NB4 (cell line): ENCODE measurements around the gene ZNF200.
A peak's percentile ranks its signal among the peaks of the same experiment; 100 is the strongest.
"Not testable (repeated sequence)": the region's sequence is repeated elsewhere in the genome, so short reads cannot be mapped to it uniquely, and the experiment has no call there.

Experiments used
- DNase-seq: peaks from one replicate; pipeline ENCODE4 v3.0.0; 2010; ENCODE audit warnings: low read depth
- H3K4me3 ChIP-seq: one replicate; pipeline ENCODE4 v1.5.1; 2011; ENCODE audit warnings: mild to moderate bottlenecking, low read depth, low read length, moderate library complexity
- CTCF ChIP-seq: IDR thresholded peaks from one replicate; pipeline ENCODE4 v1.5.1; 2012; ENCODE audit warnings: low read depth, low read length
- MAX ChIP-seq: IDR thresholded peaks from 2 replicates; pipeline ENCODE4 v1.6.1; 2011; ENCODE audit warnings: low read depth, low read length
- MYC ChIP-seq: IDR thresholded peaks from 2 replicates; pipeline ENCODE4 v1.6.1; 2011; ENCODE audit warnings: low read depth, low read length
- POLR2A ChIP-seq: IDR thresholded peaks from 2 replicates; pipeline ENCODE4 v1.6.1; 2011; ENCODE audit warnings: mild to moderate bottlenecking; ENCODE audit not compliant: insufficient read length; ENCODE audit errors: extremely low read depth

The ZNF200 gene

GRCh38 chr16:3215601-3216262 is 19.2 kb downstream of the ZNF200 start:
- no peak overlapping the region for H3K4me3 ChIP-seq
- no peak for DNase-seq
- TF ChIP-seq POLR2A (no peak), MAX (no peak), MYC (no peak), CTCF (no peak)

- TF ChIP-seq MAX (no peak), POLR2A (no peak), CTCF (no peak), MYC (no peak)
- H3K4me3 ChIP-seq = no peak overlapping the region
- peak; percentile 42 for DNase-seq
Observed at GRCh38 chr16:3214904-3215600, 19.9 kb downstream of the ZNF200 start.

- no peak overlapping the region for H3K4me3 ChIP-seq
- no peak for DNase-seq
- TF ChIP-seq CTCF (no peak), MYC (no peak), POLR2A (no peak), MAX (no peak)
Observed at GRCh38 chr16:3212567-3212966, 22.4 kb downstream of the ZNF200 start.

- no peak for DNase-seq
- TF ChIP-seq CTCF (no peak), MAX (no peak), POLR2A (no peak), MYC (no peak)
- H3K4me3 ChIP-seq = no peak overlapping the region
Observed at GRCh38 chr16:3212006-3212405, 23.0 kb downstream of the ZNF200 start.

GRCh38 chr16:3207086-3207953 is 27.6 kb downstream of the ZNF200 start:
- DNase-seq = no peak
- no peak overlapping the region for H3K4me3 ChIP-seq
- TF ChIP-seq MAX = no peak
- TF ChIP-seq CTCF = no peak
- TF ChIP-seq MYC = no peak
- TF ChIP-seq POLR2A = no peak

- not testable (repeated sequence) for DNase-seq, H3K4me3 ChIP-seq
Observed at GRCh38 chr16:3205939-3206338, 29.0 kb downstream of the ZNF200 start.
